Body of pancreas (tissue), 4 donors: Measurements from ENCODE around the gene ANTXR1.

Experiments used
- POLR2A ChIP-seq, 3 donors: fragments of 450-650 bp; IDR thresholded peaks; one replicate each; pipeline ENCODE4 v1.6.1; 2016; ENCODE audit warnings: antibody characterized with exemption in 3 of 3, mild to moderate bottlenecking in 2 of 3
- TF ChIP-seq, protein P1 (sequence below), 7 experiments: fragments of 450-650 bp in 4 of 7; fragments of 200-600 bp in 3 of 7; sonication (generic) in 3 of 7; IDR thresholded peaks; one replicate each; pipeline ENCODE4 v1.5.1; 2016 to 2019; ENCODE audit warnings: antibody characterized with exemption in 7 of 7

DNA sequence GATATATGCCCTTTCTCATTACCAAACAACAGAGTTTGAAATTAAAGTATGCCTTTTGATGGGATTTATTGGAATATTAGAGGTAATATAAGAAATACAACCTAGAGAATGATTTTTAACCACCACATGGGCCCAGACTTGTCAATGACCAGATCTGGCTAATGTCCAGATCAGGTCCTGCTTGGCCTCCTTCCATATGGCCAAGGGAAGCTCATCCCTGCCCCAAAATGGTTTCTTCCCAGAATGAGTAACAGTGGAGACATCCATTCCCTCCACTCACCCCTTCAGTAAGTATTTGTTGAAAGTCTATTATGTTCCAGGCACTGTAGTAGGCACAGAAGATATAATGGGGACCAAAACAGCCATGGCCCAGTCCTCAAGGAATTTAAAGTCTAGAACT is 54.9 kb downstream of the ANTXR1 start:
- TF ChIP-seq, protein P1, sequence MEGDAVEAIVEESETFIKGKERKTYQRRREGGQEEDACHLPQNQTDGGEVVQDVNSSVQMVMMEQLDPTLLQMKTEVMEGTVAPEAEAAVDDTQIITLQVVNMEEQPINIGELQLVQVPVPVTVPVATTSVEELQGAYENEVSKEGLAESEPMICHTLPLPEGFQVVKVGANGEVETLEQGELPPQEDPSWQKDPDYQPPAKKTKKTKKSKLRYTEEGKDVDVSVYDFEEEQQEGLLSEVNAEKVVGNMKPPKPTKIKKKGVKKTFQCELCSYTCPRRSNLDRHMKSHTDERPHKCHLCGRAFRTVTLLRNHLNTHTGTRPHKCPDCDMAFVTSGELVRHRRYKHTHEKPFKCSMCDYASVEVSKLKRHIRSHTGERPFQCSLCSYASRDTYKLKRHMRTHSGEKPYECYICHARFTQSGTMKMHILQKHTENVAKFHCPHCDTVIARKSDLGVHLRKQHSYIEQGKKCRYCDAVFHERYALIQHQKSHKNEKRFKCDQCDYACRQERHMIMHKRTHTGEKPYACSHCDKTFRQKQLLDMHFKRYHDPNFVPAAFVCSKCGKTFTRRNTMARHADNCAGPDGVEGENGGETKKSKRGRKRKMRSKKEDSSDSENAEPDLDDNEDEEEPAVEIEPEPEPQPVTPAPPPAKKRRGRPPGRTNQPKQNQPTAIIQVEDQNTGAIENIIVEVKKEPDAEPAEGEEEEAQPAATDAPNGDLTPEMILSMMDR (IDR thresholded peaks at IDR 0.05) = no peak
- TF ChIP-seq POLR2A (IDR thresholded peaks at IDR 0.05) = no peak
